ENCODE results near the gene CFAP99.
"Not testable (repeated sequence)": the region's sequence is repeated elsewhere in the genome, so short reads cannot be mapped to it uniquely, and the experiment has no call there.

Gene CFAP99

GRCh38 chr4:2418650-2419571 lies at the start of gene CFAP99:
Gene CFAP99 (plus strand): TSS chr4:2418955.
- DNase-seq, result peak; percentile 98

GRCh38 chr4:2370597-2371320 lies 48.0 kb upstream of the CFAP99 start:
- DNase-seq, result no peak

DNA sequence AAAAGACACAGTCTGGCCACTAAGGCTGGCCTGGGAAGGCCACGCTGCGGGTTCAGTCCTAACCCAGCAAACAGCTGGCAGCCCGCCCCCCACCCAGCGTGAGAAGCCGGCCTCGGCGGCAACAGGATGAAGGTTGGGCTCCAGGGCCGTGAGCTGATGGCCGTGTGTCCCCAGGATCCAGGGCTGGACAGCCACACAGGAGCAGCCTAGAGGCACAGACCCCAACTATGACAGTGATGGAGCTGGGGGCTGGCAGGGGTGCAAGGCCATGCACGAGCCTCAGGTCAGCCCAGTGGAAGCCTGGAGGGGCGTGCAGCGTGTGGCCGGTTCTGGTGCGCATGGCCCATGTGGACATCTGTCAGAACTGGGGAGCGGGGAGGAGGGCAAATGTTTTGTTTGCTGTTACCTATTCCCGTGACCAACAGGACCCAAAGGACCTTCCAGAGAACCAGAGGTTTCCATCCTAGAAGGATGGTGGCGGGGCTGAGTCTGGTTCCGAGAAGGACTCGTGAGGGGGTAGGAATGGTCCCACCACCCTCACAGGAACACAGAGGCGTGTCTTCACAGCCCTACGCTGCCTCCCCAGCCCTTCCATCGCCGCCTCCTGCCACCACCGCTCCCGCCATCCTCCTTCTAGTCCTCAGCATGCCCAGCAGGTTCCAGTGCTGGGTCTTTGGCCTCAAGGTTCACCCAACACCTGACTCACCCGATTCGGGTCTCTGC lies 46.8 kb upstream of the CFAP99 start:
- DNase-seq, result no peak

GRCh38 chr4:2372488-2373030 lies 46.2 kb upstream of the CFAP99 start:
- no peak for DNase-seq

GRCh38 chr4:2373532-2373931 lies 45.2 kb upstream of the CFAP99 start:
- DNase-seq, result no peak

- no peak for DNase-seq
Measured at GRCh38 chr4:2375427-2375826, 43.3 kb upstream of the CFAP99 start.

DNA sequence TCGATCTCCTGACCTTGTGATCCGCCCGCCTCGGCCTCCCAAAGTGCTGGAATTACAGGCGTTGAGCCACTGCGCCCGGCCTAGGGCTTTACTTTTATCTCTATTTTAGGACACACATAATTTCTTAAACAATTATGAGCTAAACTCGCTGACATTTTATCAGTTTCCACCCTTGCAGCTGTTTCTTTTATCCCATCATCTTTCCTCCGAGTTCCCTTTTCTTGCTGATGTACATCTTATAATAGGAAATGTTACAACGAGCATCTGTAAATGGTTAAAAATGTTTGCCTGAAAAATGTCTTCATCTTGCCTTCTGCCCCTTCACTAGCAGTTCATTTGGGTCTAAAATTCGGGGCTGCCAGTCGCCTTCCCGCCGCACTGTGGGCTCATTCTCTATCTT lies 41.5 kb upstream of the CFAP99 start:
- no peak for DNase-seq

- no peak for DNase-seq
Measured at GRCh38 chr4:2378401-2378800, 40.4 kb upstream of the CFAP99 start.

DNA sequence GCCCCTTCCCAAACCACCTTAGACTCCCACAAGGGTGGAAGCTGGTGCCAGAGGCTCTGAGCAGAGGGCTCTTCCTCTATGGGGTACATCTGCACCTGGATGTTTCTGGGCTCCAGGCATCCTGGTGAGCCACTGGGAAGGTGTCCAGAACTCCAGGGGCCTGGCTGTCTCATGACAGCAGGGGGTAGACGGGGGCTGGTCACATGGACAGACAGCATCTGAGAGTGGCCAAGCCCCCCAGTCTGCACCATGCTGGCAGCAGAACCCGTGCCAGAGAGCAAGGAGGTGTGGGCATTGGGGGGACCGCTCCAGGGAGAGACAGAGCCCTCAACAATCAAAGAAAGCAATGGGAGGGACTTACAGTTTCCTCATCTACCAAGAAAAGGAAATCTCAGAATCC lies 39.9 kb upstream of the CFAP99 start:
- DNase-seq, result no peak

- not testable (repeated sequence) for DNase-seq
Measured at GRCh38 chr4:2380589-2380988, 38.2 kb upstream of the CFAP99 start.

DNA sequence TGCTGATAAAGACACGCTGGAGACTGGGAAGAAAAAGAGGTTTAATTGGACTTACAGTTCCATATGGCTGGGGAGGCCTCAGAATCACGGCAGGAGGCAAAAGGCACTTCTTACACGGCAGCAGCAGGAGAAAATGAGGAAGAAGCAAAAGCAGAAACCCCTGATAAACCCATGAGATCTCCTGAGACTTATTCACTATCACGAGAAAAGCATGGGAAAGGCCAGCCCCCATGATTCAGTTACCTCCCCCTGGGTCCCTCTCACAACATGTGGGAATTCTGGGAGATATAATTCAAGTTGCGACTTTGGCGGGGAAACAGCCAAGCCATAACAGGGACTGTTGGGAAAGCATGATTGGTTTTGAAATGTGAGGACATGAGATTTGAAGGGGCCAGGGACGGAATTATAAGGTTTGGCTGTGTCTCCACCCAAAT lies 36.0 kb upstream of the CFAP99 start:
- DNase-seq, result not testable (repeated sequence)

DNA sequence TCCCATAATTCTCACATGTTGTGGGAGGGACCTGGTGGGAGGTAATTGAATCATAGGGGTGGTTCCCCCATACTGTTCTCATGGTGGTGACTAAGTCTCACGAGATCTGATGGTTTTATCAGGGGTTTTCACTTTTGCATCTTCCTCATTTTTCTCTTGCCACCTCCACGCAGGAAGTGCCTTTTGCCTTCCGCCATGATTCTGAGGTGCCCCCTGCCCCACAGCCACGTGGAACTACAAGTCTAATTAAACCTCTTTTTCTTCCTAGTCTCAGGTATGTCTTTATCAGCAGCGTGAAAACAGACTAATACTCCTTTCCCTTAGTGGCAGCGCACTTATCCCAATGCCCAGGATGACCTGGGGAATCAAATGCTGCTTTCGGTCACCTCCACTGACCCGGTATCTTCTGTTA lies 35.5 kb upstream of the CFAP99 start:
- DNase-seq, result not testable (repeated sequence)

DNA sequence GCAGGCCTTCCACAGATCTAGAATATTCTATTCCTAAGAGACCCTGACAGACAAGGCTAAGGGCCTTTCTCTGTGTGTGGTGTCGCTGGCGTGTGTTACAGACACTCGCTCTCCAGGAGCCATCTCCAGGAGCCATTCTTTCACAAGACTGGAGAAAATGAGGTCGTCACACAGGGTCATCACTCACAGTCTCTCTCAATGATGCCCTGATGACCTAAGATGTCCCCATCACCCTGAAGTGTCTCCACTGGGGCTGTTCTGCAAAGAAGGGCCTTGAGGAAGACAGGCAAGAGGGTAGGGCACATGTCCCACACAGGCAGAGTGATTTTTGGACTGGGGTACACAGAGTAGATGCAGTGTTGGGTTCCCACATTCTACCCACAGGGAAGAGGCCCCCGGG lies 35.0 kb upstream of the CFAP99 start:
- no peak for DNase-seq

- DNase-seq, result no peak
Measured at GRCh38 chr4:2384245-2384644, 34.5 kb upstream of the CFAP99 start.

GRCh38 chr4:2385516-2385915 lies 33.2 kb upstream of the CFAP99 start:
- no peak for DNase-seq

DNA sequence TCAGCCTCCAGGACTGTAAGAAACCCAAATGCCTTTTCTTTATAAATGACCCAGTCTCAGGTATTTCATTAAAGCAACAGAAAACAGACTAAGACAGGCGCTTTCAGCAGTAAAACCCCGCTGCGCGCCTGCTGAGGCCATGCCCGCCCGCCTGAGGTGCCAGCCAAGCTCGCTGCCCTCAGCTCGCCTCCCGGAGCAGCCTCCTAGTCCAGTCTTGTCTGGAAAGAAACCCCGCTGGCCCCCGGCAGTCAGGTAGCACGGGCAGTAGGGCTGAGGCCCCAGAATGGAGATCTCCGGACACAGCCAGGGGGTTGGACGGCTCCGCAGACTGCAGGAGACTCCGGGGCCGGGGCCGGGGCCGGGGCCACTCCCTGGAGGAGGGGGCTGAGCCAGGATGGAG lies 32.0 kb upstream of the CFAP99 start:
- no peak for DNase-seq

DNA sequence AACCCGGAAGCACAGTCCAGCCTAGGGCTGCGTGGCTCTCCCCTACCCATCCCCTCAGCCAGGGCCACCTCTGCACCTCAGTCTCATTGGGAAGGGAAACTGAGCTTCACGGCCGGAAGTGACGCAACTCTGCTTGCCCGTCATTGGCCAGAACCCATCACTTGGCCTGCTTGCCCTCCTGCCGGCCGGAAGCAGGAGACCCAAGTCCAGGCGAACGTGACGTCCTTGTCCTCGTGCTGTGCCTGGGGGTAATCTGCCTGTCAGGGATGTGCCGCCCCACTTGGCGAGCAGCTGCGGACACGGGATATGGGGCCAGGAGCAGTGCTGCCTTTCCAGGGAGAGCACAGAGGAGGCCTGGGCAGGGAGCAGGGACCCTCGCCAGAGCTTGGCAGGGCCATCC lies 31.5 kb upstream of the CFAP99 start:
- no peak for DNase-seq

GRCh38 chr4:2387829-2388228 lies 30.9 kb upstream of the CFAP99 start:
- DNase-seq, result no peak

DNA sequence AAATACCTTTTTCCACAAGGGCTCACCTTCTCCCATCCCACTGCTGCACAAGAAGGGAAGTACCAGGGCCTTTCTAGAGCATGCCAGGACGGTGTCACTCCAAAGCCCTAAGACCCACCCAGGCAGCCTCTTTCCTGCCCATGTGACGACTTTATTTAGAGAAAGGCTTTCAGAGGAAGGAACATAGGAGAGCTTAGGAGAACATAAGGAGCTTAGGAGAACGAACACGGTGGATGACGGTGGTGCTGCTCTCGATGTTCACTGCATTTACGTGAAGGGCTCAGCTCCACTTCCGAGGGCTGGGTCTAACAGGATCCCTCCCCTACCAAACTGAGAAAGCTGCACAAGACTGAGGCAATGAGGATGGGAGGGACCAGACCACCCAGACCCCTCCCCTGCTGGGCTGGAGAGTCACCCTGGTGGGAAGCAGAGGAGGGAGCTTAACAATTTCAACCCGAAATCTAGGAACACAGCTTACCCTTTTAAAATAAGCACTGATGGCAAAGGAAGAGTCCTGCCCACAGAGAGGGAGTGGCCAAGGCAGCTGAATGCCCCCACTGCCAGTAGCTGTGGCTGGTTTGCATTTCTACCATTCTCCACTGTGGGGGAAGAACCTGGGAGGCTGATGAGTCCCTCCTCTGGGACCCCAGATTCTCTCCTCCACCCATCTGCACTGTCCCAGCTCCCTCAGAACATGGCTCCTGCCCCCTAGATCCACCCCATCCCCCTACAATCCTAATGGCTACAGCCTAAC lies 30.1 kb upstream of the CFAP99 start:
- no peak for DNase-seq

GRCh38 chr4:2389691-2390090 lies 29.1 kb upstream of the CFAP99 start:
- no peak for DNase-seq

- no peak for DNase-seq
Measured at GRCh38 chr4:2390146-2390545, 28.6 kb upstream of the CFAP99 start.

DNA sequence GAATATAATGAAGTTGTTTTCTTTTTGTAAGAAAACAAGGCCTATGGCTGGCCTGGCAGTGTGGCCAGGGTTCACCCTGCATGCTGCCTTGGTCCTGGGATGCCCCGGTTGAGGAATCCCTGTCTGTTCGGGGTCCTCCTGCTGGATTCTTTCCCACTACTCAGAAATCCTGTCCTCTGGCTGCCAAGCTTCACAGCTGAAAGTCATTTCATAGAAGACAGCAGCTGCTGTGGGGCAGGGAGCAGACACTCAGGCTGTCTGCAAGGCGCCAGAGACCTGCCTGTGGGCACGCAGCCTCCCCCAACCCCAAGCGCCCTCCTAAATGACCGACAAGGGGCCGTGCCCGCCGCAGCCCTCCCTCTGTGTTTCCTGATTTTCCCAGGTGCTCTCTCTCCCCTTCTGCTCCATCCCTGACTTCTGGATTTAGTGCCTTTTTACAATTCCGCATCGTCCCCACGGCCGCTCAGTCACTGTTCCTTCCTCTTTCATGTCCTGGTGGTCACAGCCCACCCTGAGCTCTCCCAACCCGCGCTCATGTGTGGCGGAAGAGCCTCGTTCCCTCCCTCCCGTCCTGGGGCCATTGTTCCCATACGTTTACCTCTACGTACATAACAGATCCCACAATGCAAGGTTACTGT lies 27.9 kb upstream of the CFAP99 start:
- DNase-seq, result no peak
